Tibial nerve (tissue), 4 donors: Measurements from ENCODE around the gene GALNT3. TPM values are rescaled to one million over a fixed set of nuclear protein-coding genes. Genes with fewer than 3 reads are reported as not detected.

Source experiments
- DNase-seq, 2 donors: peaks; one replicate each; pipeline ENCODE4 v3.0.0-alpha.2; 2019; ENCODE audit warnings: low spot score in 2 of 2
- H3K27ac ChIP-seq, 4 donors: fragments of 200-600 bp; sonication (generic) in 3 of 4; one replicate each; pipeline ENCODE4 v1.5.1; 2017 to 2019; ENCODE audit warnings: mild to moderate bottlenecking in 1 of 4
- H3K27me3 ChIP-seq, 2 donors: fragments of 200-600 bp; sonication (generic) in 1 of 2; one replicate each; pipeline versions ENCODE4 v1.5.1 to v1.6.0; 2017 to 2019
- H3K36me3 ChIP-seq, 3 donors: fragments of 200-600 bp; sonication (generic); one replicate each; pipeline ENCODE4 v1.5.1; 2018 to 2019
- H3K4me1 ChIP-seq, 4 donors: fragments of 200-600 bp; sonication (generic) in 3 of 4; one replicate each; pipeline ENCODE4 v1.5.1; 2017 to 2019
- H3K4me3 ChIP-seq, 4 donors: fragments of 200-600 bp; sonication (generic) in 3 of 4; one replicate each; pipeline ENCODE4 v1.5.1; 2017 to 2019; ENCODE audit warnings: mild to moderate bottlenecking in 1 of 4, moderate library complexity in 1 of 4
- H3K9me3 ChIP-seq, 4 donors: fragments of 200-600 bp; sonication (generic) in 3 of 4; one replicate each; pipeline ENCODE4 v1.5.1; 2017 to 2019
- CTCF ChIP-seq, 5 experiments: fragments of 200-600 bp in 3 of 5; fragments of 450-650 bp in 2 of 5; sonication (generic) in 3 of 5; IDR thresholded peaks; one replicate each; pipeline ENCODE4 v1.5.1; 2016 to 2019; ENCODE audit warnings: antibody characterized with exemption in 5 of 5, mild to moderate bottlenecking in 3 of 5, moderate library complexity in 2 of 5
- EP300 ChIP-seq, 2 donors: sonication (generic); formaldehyde crosslinking; IDR thresholded peaks; one replicate each; pipeline ENCODE4 v1.6.1; 2017; ENCODE audit warnings: antibody characterized with exemption in 2 of 2, mild to moderate bottlenecking in 1 of 2
- POLR2A ChIP-seq, 2 donors: fragments of 450-650 bp; IDR thresholded peaks; one replicate each; pipeline ENCODE4 v1.6.1; 2017; ENCODE audit warnings: antibody characterized with exemption in 2 of 2, mild to moderate bottlenecking in 2 of 2, moderate library complexity in 2 of 2
- WGBS, 2 donors: methylation state at CpG; one replicate each; pipeline ENCODE4 v1.1.5; 2018; 5-methylcytosine and 5-hydroxymethylcytosine counted together
- total RNA-seq, 4 donors: library from RNA; depleted of rRNA; stranded (reverse); fragments of >200 nt; gene quantifications; one replicate each; pipeline ENCODE4 v1.1.0, GENCODE V29; 2016

The GALNT3 gene
- total RNA-seq = 1 to 10 TPM; 1.0 to 7.9 (median 2.6) TPM

GRCh38 chr2:165793779-165794535 is at the start of gene GALNT3:
GALNT3 (minus strand) TSS chr2:165794247; CDS start chr2:165770700, 23,547 bp downstream.
- H3K4me1 ChIP-seq = peaks cover 0 to 22% (median 18%) of the 10 kb centered on the region in 4 donors
- no peak for DNase-seq
- H3K27ac ChIP-seq = peak within 1 kb of the TSS in 2 of 4 donors; percentile 13 to 80
- H3K4me3 ChIP-seq = peak within 1 kb of the TSS; percentile 20 to 62 (median 54)
- TF ChIP-seq EP300 (IDR thresholded peaks at IDR 0.05) (no peak), POLR2A (IDR thresholded peaks at IDR 0.05) (no peak), CTCF (IDR thresholded peaks at IDR 0.05) (no peak)
- no peaks in the 10 kb centered on the region for H3K9me3 ChIP-seq
- 0 to 3% methylated on average over 9 to 54 of the region's 70 CpGs for WGBS, 2 donors
- H3K27me3 ChIP-seq = peaks cover 0 to 18% of the 10 kb centered on the region in 2 donors
- H3K36me3 ChIP-seq = no peaks in the 10 kb centered on the region

GRCh38 chr2:165843351-165843750 is 49.3 kb upstream of the GALNT3 start:
- H3K27me3 ChIP-seq = no peaks in the 10 kb centered on the region
- H3K27ac ChIP-seq = no peak overlapping the region
- no peak for TF ChIP-seq POLR2A (IDR thresholded peaks at IDR 0.05)
- TF ChIP-seq CTCF (IDR thresholded peaks at IDR 0.05) = no peak
- TF ChIP-seq EP300 (IDR thresholded peaks at IDR 0.05) = no peak
- DNase-seq = no peak
- H3K9me3 ChIP-seq = no peaks in the 10 kb centered on the region
- no peaks in the 10 kb centered on the region for H3K36me3 ChIP-seq
- no peak overlapping the region for H3K4me3 ChIP-seq
- 40 to 60% methylated on average over 1 of the region's 1 CpG for WGBS, 2 donors
- no peaks in the 10 kb centered on the region for H3K4me1 ChIP-seq

- no peaks in the 10 kb centered on the region for H3K36me3 ChIP-seq
- no peak overlapping the region for H3K4me3 ChIP-seq
- no peak for DNase-seq
- no peaks in the 10 kb centered on the region for H3K9me3 ChIP-seq
- H3K27me3 ChIP-seq = no peaks in the 10 kb centered on the region
- no peak overlapping the region for H3K27ac ChIP-seq
- H3K4me1 ChIP-seq = no peaks in the 10 kb centered on the region
- no peak for TF ChIP-seq CTCF (IDR thresholded peaks at IDR 0.05)
Observed at GRCh38 chr2:165840333-165840958, 46.4 kb upstream of the GALNT3 start.

- TF ChIP-seq CTCF (IDR thresholded peaks at IDR 0.05) (no peak), EP300 (IDR thresholded peaks at IDR 0.05) (no peak), POLR2A (IDR thresholded peaks at IDR 0.05) (no peak)
Observed at GRCh38 chr2:165839610-165840009, 45.6 kb upstream of the GALNT3 start.

GRCh38 chr2:165837122-165837521 is 43.1 kb upstream of the GALNT3 start:
- TF ChIP-seq CTCF (IDR thresholded peaks at IDR 0.05) (no peak), POLR2A (IDR thresholded peaks at IDR 0.05) (no peak), EP300 (IDR thresholded peaks at IDR 0.05) (no peak)
- WGBS, 2 donors = 59 to 61% methylated on average over 3 of the region's 3 CpGs

More at GRCh38 chr2:165839610-165840009, 45.6 kb upstream of the GALNT3 start:
- Histone ChIP-seq H3K27me3 (no peaks in the 10 kb centered on the region), H3K4me1 (no peaks in the 10 kb centered on the region), H3K27ac (no peak overlapping the region), H3K36me3 (no peaks in the 10 kb centered on the region), H3K4me3 (no peak overlapping the region), H3K9me3 (no peaks in the 10 kb centered on the region)
- DNase-seq = no peak
- 79 to 81% methylated on average over 2 of the region's 2 CpGs for WGBS, 2 donors

More at GRCh38 chr2:165837122-165837521, 43.1 kb upstream of the GALNT3 start:
- no peaks in the 10 kb centered on the region for H3K4me1 ChIP-seq
- H3K4me3 ChIP-seq = no peak overlapping the region
- no peak overlapping the region for H3K27ac ChIP-seq
- no peaks in the 10 kb centered on the region for H3K36me3 ChIP-seq
- no peaks in the 10 kb centered on the region for H3K9me3 ChIP-seq
- H3K27me3 ChIP-seq = no peaks in the 10 kb centered on the region
- DNase-seq = no peak
